HepG2 (cell line): ENCODE results near the gene PLXNB2. TPM values are rescaled to one million over a fixed set of nuclear protein-coding genes. Genes with fewer than 3 reads are reported as not detected.

Experiments
- ATF6 ChIP-seq: sonication (generic); formaldehyde crosslinking; conservative IDR thresholded peaks from 2 replicates; pipeline ENCODE4 v1.4.0; 2020; ENCODE audit warnings: missing genetic modification reagents
- ATF7-NPFF ChIP-seq: sonication (generic); formaldehyde crosslinking; IDR thresholded peaks from 2 replicates; pipeline ENCODE4 v1.8.1; 2023; ENCODE audit warnings: mild to moderate bottlenecking, low read depth, missing genetic modification reagents, moderate library complexity
- E2F1 ChIP-seq: sonication (generic); formaldehyde crosslinking; IDR thresholded peaks from 2 replicates; pipeline ENCODE4 v1.5.0; 2020; ENCODE audit warnings: missing genetic modification reagents
- HIC2 ChIP-seq: sonication (generic); formaldehyde crosslinking; IDR thresholded peaks from 2 replicates; pipeline ENCODE4 v1.9.0; 2022; ENCODE audit warnings: low read depth, missing genetic modification reagents
- NKX3-1 ChIP-seq: sonication (generic); formaldehyde crosslinking; IDR thresholded peaks from 2 replicates; pipeline ENCODE4 v1.5.0; 2020; ENCODE audit warnings: missing genetic modification reagents
- TIGD3 ChIP-seq: sonication (generic); formaldehyde crosslinking; IDR thresholded peaks from 2 replicates; pipeline ENCODE4 v1.5.1; 2020; ENCODE audit warnings: mild to moderate bottlenecking, missing genetic modification reagents, borderline replicate concordance
- ZNF180 ChIP-seq: sonication (generic); formaldehyde crosslinking; IDR thresholded peaks from 2 replicates; pipeline ENCODE4 v1.4.0; 2020; ENCODE audit warnings: low read depth, missing genetic modification reagents, borderline replicate concordance
- polyA plus RNA-seq, 8 experiments: library from polyadenylated mRNA; depleted of rRNA in 3 of 8; stranded (reverse) in 7 of 8; unstranded in 1 of 8; fragments of >200 nt; fragmentation: Illumina TruSeq in 4 of 8; extraction: Trizol in 4 of 8; gene quantifications; 2 replicates each; pipeline versions ENCODE4 v1.2.1 to v1.2.3, GENCODE V29; 2011 to 2016; ENCODE audit warnings: low read depth in 4 of 8, missing spikeins in 1 of 8, mixed read lengths in 1 of 8; ENCODE audit not compliant: insufficient read depth in 1 of 8
- total RNA-seq, 5 experiments: library from RNA; depleted of rRNA; stranded (reverse); fragments of >200 nt; fragmentation: Illumina TruSeq; extraction: Trizol; gene quantifications; 2 replicates each; pipeline ENCODE4 v1.2.3, GENCODE V29; 2016; ENCODE audit warnings: low read depth in 1 of 5

PLXNB2 gene
- total and polyA plus RNA-seq, 2 of the 13 experiments (the other 11 are each of a cell fraction or from before 2014, with no cell fraction given), result 32.6 to 68.9 TPM

- TF ChIP-seq ATF6 (CRISPR knock-in tag) (no peak), E2F1 (CRISPR knock-in tag) (no peak), HIC2 (CRISPR knock-in tag) (no peak), ATF7-NPFF (peak; percentile 41; the same call in 1 of the 2 replicates), NKX3-1 (CRISPR knock-in tag) (no peak), ZNF180 (CRISPR knock-in tag) (no peak), TIGD3 (CRISPR knock-in tag) (no peak)
- TF ChIP-seq, all 625 proteins: peak for 95
These were observed 46.4 kb downstream of the PLXNB2 start (continued) for GRCh38 chr22:50260801-50261614.
